ENCODE measurements around the gene TTC9C. TPM values are rescaled to one million over a fixed set of nuclear protein-coding genes. Genes with fewer than 3 reads are reported as not detected.

Gene TTC9C
- total RNA-seq, 1 experiment from 2014 or later, result 48.7 TPM

GRCh38 chr11:62777389-62777788 lies 49.1 kb downstream of the TTC9C start:
- ATAC-seq (no peak), DNase-seq (ENCODE audit: low spot score) (no peak)
- Mint-ChIP-seq H3K27me3 (ENCODE audit: low read depth) (no peaks in the 10 kb centered on the region), H3K4me3 (no peak overlapping the region), H3K4me1 (no peaks in the 10 kb centered on the region), H3K27ac (peak overlapping the region; percentile 52; the same call in 1 of the 2 replicates), H3K9me3 (no peaks in the 10 kb centered on the region), H3K36me3 (peaks cover 52% of the 10 kb centered on the region)
- CTCF ChIA-PET, result interaction anchor here (11.6 kb wide), 1 partner anchor 9 kb away, joined by 121 read pairs; the partner anchor contains the start of gene TMEM179B
- TF ChIP-seq, protein P1, sequence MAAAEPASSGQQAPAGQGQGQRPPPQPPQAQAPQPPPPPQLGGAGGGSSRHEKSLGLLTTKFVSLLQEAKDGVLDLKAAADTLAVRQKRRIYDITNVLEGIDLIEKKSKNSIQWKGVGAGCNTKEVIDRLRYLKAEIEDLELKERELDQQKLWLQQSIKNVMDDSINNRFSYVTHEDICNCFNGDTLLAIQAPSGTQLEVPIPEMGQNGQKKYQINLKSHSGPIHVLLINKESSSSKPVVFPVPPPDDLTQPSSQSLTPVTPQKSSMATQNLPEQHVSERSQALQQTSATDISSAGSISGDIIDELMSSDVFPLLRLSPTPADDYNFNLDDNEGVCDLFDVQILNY (CRISPR knock-in tag; IDR thresholded peaks at IDR 0.05), result no peak
- no peak for TF ChIP-seq TCF7 (CRISPR knock-in tag; IDR thresholded peaks at IDR 0.05; ENCODE audit: low read depth)
- TF ChIP-seq, protein P2, sequence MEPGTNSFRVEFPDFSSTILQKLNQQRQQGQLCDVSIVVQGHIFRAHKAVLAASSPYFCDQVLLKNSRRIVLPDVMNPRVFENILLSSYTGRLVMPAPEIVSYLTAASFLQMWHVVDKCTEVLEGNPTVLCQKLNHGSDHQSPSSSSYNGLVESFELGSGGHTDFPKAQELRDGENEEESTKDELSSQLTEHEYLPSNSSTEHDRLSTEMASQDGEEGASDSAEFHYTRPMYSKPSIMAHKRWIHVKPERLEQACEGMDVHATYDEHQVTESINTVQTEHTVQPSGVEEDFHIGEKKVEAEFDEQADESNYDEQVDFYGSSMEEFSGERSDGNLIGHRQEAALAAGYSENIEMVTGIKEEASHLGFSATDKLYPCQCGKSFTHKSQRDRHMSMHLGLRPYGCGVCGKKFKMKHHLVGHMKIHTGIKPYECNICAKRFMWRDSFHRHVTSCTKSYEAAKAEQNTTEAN (CRISPR knock-in tag; IDR thresholded peaks at IDR 0.05), result no peak
- POLR2A ChIA-PET, result no interaction called here

GRCh38 chr11:62778441-62778840 lies 50.2 kb downstream of the TTC9C start:
- peak overlapping the region; percentile 89 for H3K27ac Mint-ChIP-seq
- H3K27me3 Mint-ChIP-seq (ENCODE audit: low read depth), result no peaks in the 10 kb centered on the region
- DNase-seq (ENCODE audit: low spot score) (no peak), ATAC-seq (no peak)
- H3K4me3 Mint-ChIP-seq, result no peak overlapping the region
- no peaks in the 10 kb centered on the region for H3K4me1 Mint-ChIP-seq
- POLR2A ChIA-PET, result no interaction called here
- no peaks in the 10 kb centered on the region for H3K9me3 Mint-ChIP-seq
- H3K36me3 Mint-ChIP-seq, result peaks cover 60% of the 10 kb centered on the region
- CTCF ChIA-PET, result interaction anchor here (11.6 kb wide), 1 partner anchor 8 kb away, joined by 121 read pairs; the partner anchor contains the start of gene TMEM179B
- TF ChIP-seq ZNF121 (CRISPR knock-in tag; IDR thresholded peaks at IDR 0.05), result no peak

GRCh38 chr11:62782753-62783152 lies 54.5 kb downstream of the TTC9C start:
- Mint-ChIP-seq H3K4me3 (no peak overlapping the region), H3K4me1 (peaks cover 10% of the 10 kb centered on the region; the same call in 1 of the 2 replicates), H3K9me3 (no peaks in the 10 kb centered on the region), H3K27ac (no peak overlapping the region; the same call in 1 of the 2 replicates), H3K27me3 (ENCODE audit: low read depth) (no peaks in the 10 kb centered on the region; the same call in 1 of the 2 replicates), H3K36me3 (peaks cover 38% of the 10 kb centered on the region)
- no peak for ATAC-seq
- POLR2A ChIA-PET, result no interaction called here
- CTCF ChIA-PET, result no interaction called here
- DNase-seq (ENCODE audit: low spot score), result no peak
- TF ChIP-seq SOX15 (CRISPR knock-in tag; IDR thresholded peaks at IDR 0.05) (no peak), NR3C1 (CRISPR knock-in tag; conservative IDR thresholded peaks at IDR 0.05; ENCODE audit: low read depth) (no peak), RELA (CRISPR knock-in tag; IDR thresholded peaks at IDR 0.05; ENCODE audit: borderline replicate concordance) (no peak), KAT7 (CRISPR knock-in tag; IDR thresholded peaks at IDR 0.05; ENCODE audit: borderline replicate concordance) (no peak), ZNF281 (CRISPR knock-in tag; IDR thresholded peaks at IDR 0.05) (no peak), ZNF263 (CRISPR knock-in tag; IDR thresholded peaks at IDR 0.05; ENCODE audit: low read depth) (no peak), GABPB1 (CRISPR knock-in tag; IDR thresholded peaks at IDR 0.05) (no peak), ZNF219 (CRISPR knock-in tag; IDR thresholded peaks at IDR 0.05; ENCODE audit: borderline replicate concordance) (no peak), NFATC4 (CRISPR knock-in tag; IDR thresholded peaks at IDR 0.05) (no peak), CREB1 (CRISPR knock-in tag; IDR thresholded peaks at IDR 0.05) (no peak), PRRX2 (CRISPR knock-in tag; IDR thresholded peaks at IDR 0.05) (no peak), TP53 (CRISPR knock-in tag; IDR thresholded peaks at IDR 0.05) (no peak), NR1H2 (CRISPR knock-in tag; IDR thresholded peaks at IDR 0.05) (no peak)
- TF ChIP-seq, protein P3, sequence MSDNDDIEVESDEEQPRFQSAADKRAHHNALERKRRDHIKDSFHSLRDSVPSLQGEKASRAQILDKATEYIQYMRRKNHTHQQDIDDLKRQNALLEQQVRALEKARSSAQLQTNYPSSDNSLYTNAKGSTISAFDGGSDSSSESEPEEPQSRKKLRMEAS (CRISPR knock-in tag; IDR thresholded peaks at IDR 0.05), result no peak
- TF ChIP-seq, protein P4, sequence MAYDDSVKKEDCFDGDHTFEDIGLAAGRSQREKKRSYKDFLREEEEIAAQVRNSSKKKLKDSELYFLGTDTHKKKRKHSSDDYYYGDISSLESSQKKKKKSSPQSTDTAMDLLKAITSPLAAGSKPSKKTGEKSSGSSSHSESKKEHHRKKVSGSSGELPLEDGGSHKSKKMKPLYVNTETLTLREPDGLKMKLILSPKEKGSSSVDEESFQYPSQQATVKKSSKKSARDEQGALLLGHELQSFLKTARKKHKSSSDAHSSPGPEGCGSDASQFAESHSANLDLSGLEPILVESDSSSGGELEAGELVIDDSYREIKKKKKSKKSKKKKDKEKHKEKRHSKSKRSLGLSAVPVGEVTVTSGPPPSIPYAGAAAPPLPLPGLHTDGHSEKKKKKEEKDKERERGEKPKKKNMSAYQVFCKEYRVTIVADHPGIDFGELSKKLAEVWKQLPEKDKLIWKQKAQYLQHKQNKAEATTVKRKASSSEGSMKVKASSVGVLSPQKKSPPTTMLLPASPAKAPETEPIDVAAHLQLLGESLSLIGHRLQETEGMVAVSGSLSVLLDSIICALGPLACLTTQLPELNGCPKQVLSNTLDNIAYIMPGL (CRISPR knock-in tag; IDR thresholded peaks at IDR 0.05), result no peak
- TF ChIP-seq, protein P5, sequence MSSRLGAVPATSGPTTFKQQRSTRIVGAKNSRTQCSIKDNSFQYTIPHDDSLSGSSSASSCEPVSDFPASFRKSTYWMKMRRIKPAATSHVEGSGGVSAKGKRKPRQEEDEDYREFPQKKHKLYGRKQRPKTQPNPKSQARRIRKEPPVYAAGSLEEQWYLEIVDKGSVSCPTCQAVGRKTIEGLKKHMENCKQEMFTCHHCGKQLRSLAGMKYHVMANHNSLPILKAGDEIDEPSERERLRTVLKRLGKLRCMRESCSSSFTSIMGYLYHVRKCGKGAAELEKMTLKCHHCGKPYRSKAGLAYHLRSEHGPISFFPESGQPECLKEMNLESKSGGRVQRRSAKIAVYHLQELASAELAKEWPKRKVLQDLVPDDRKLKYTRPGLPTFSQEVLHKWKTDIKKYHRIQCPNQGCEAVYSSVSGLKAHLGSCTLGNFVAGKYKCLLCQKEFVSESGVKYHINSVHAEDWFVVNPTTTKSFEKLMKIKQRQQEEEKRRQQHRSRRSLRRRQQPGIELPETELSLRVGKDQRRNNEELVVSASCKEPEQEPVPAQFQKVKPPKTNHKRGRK (CRISPR knock-in tag; IDR thresholded peaks at IDR 0.05; ENCODE audit: borderline replicate concordance), result no peak
- TF ChIP-seq, protein P6, sequence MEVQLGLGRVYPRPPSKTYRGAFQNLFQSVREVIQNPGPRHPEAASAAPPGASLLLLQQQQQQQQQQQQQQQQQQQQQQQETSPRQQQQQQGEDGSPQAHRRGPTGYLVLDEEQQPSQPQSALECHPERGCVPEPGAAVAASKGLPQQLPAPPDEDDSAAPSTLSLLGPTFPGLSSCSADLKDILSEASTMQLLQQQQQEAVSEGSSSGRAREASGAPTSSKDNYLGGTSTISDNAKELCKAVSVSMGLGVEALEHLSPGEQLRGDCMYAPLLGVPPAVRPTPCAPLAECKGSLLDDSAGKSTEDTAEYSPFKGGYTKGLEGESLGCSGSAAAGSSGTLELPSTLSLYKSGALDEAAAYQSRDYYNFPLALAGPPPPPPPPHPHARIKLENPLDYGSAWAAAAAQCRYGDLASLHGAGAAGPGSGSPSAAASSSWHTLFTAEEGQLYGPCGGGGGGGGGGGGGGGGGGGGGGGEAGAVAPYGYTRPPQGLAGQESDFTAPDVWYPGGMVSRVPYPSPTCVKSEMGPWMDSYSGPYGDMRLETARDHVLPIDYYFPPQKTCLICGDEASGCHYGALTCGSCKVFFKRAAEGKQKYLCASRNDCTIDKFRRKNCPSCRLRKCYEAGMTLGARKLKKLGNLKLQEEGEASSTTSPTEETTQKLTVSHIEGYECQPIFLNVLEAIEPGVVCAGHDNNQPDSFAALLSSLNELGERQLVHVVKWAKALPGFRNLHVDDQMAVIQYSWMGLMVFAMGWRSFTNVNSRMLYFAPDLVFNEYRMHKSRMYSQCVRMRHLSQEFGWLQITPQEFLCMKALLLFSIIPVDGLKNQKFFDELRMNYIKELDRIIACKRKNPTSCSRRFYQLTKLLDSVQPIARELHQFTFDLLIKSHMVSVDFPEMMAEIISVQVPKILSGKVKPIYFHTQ (CRISPR knock-in tag; IDR thresholded peaks at IDR 0.05), result no peak
